Left ventricle myocardium inferior (tissue), 1 donor: ENCODE measurements around the gene TTLL3. TPM values are rescaled to one million over a fixed set of nuclear protein-coding genes. Genes with fewer than 3 reads are reported as not detected.

ENCODE experiments used
- DNase-seq: peaks from one replicate; pipeline ENCODE4 v3.0.0-alpha.2; 2020
- H3K27ac ChIP-seq: fragments of 200-600 bp; replicated peaks from 2 replicates; pipeline ENCODE4 v1.8.0; 2021
- H3K27me3 ChIP-seq: fragments of 200-600 bp; 2 replicates; pipeline ENCODE4 v1.8.0; 2021; ENCODE audit warnings: low read depth
- H3K36me3 ChIP-seq: fragments of 200-600 bp; 2 replicates; pipeline ENCODE4 v1.8.0; 2021
- H3K4me1 ChIP-seq: fragments of 200-600 bp; 2 replicates; pipeline ENCODE4 v1.8.0; 2021
- H3K4me3 ChIP-seq: fragments of 200-600 bp; 2 replicates; pipeline ENCODE4 v1.8.0; 2021; ENCODE audit warnings: mild to moderate bottlenecking, moderate library complexity
- H3K9me3 ChIP-seq: fragments of 200-600 bp; replicated peaks from 2 replicates; pipeline ENCODE4 v1.8.0; 2021
- intact Hi-C: fragments of 100-400 bp; cut with micrococcal nuclease; formaldehyde crosslinking; loops from one replicate; pipeline ENCODE4 v1.11.0; 2022
- total RNA-seq: library from RNA; stranded (reverse); fragmentation: NEBNext Ultra II Directional; extraction: Animal tissue kit (Norgen Biotek cat#: 25700); gene quantifications from one replicate; pipeline ENCODE4 v1.2.1, GENCODE V29; 2021
- TF ChIP-seq, protein P1 (sequence below): fragments of 200-600 bp; IDR thresholded peaks from 2 replicates; pipeline ENCODE4 v1.8.0; 2021; ENCODE audit warnings: antibody characterized with exemption, mild to moderate bottlenecking, borderline replicate concordance
- donor health status: DM: no; HTN: yes; CAD: no; lungs with severe emphysema.

The TTLL3 gene
- total RNA-seq, 1 donor from 2014 or later: 10.2 TPM

DNA sequence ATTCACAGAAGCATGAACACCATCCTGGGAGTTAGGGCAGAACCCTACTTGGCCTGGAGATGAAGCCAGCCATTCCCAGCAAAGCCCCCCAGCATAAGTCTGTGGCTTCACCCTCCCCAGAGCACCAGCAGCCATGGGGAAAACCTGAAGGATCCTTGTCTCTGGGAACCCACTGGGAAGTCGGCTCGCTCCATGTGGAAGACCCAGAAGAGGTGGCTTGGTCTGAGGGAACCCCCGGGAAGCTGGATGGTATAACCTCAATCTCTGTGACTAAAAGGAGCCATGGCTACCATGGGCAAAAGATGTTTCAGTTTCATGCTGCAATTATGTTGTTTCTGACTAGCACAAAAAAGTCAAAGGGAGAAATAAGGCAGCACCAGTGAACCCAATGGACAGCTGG is 45.5 kb downstream of the TTLL3 start:
- Histone ChIP-seq H3K27ac (no peak overlapping the region), H3K4me3 (no peak overlapping the region), H3K9me3 (no peaks in the 10 kb centered on the region), H3K36me3 (no peaks in the 10 kb centered on the region), H3K4me1 (no peaks in the 10 kb centered on the region), H3K27me3 (no peaks in the 10 kb centered on the region)
- TF ChIP-seq, protein P1, sequence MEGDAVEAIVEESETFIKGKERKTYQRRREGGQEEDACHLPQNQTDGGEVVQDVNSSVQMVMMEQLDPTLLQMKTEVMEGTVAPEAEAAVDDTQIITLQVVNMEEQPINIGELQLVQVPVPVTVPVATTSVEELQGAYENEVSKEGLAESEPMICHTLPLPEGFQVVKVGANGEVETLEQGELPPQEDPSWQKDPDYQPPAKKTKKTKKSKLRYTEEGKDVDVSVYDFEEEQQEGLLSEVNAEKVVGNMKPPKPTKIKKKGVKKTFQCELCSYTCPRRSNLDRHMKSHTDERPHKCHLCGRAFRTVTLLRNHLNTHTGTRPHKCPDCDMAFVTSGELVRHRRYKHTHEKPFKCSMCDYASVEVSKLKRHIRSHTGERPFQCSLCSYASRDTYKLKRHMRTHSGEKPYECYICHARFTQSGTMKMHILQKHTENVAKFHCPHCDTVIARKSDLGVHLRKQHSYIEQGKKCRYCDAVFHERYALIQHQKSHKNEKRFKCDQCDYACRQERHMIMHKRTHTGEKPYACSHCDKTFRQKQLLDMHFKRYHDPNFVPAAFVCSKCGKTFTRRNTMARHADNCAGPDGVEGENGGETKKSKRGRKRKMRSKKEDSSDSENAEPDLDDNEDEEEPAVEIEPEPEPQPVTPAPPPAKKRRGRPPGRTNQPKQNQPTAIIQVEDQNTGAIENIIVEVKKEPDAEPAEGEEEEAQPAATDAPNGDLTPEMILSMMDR: no peak
- intact Hi-C loops: no loop called here
- no peak for DNase-seq

GRCh38 chr3:9859530-9860025 is 49.5 kb downstream of the TTLL3 start:
- Histone ChIP-seq H3K4me1 (peaks cover 17% of the 10 kb centered on the region), H3K27ac (no peak overlapping the region), H3K9me3 (no peaks in the 10 kb centered on the region), H3K4me3 (no peak overlapping the region), H3K27me3 (no peaks in the 10 kb centered on the region), H3K36me3 (no peaks in the 10 kb centered on the region)
- TF ChIP-seq, protein P1: no peak
- intact Hi-C loops: no loop called here
- DNase-seq: no peak

GRCh38 chr3:9861201-9861600 is 51.1 kb downstream of the TTLL3 start:
- intact Hi-C loops: no loop called here
- H3K4me1 ChIP-seq: peaks cover 23% of the 10 kb centered on the region
- H3K9me3 ChIP-seq: no peaks in the 10 kb centered on the region
- no peak overlapping the region for H3K4me3 ChIP-seq
- TF ChIP-seq, protein P1: no peak
- H3K27ac ChIP-seq: no peak overlapping the region
- no peak for DNase-seq
- no peaks in the 10 kb centered on the region for H3K36me3 ChIP-seq
- no peaks in the 10 kb centered on the region for H3K27me3 ChIP-seq

DNA sequence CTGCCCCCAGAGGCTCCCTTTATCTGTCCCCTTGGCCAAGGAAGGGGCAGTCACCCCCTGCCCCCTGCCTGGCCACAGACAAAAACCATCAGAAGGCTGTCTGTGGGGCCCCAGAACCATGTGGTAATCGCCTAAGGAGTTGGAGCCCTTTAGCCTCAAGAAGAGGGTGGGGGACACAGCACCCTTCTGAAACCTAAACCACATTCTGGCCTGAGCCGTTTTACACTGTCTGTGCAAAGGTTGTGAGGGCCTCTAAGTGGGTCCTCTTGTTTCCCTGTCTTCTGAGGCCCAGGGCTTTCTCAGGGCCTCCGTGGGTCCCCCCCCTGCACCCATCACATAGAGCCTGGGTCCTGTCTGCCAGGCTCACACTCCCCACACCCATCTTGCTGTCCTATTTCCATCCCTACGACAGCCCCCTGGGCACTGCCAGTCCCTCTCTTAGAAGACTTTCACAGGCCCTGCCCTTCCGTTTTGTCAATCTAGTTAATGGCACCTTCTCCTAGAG is 51.6 kb downstream of the TTLL3 start:
- H3K27ac ChIP-seq: no peak overlapping the region
- H3K9me3 ChIP-seq: no peaks in the 10 kb centered on the region
- intact Hi-C loops: no loop called here
- DNase-seq: no peak
- no peaks in the 10 kb centered on the region for H3K36me3 ChIP-seq
- H3K4me3 ChIP-seq: no peak overlapping the region
- TF ChIP-seq, protein P1: no peak
- H3K4me1 ChIP-seq: peaks cover 23% of the 10 kb centered on the region
- H3K27me3 ChIP-seq: no peaks in the 10 kb centered on the region

DNA sequence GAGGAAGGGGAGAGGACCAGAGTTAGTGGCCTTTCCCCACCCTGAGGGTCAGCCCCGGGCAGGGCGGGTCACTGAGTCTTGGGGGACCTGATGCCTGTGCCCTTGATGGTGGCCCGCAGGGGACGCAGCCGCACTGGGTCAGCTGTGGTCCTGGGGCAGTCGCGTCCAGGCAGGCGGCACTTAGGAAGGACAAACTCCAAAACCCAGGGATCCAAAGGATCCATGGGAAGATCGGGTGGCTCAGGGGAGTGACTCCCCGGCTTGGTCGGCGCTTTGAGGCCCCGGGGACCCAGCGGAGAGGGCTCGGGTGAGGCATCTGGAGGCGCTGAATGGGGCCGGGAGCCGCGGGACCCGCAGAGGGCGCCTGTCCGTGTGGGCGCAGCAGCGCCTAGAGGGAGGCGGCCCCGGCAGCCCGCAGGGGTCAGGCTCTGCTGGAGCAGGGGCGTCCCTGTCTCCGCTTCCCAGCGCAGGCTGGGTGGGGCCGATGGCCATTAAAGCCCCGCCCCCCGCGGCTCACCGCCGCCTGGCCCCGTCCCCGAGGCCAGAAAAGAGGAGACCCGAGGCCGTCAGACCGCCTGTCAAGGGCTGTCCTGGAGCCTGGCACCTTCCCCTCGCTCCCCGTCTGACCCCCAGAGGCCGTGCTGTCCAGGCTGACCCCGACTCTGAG is 52.5 kb downstream of the TTLL3 start:
- TF ChIP-seq, protein P1: peak; percentile 65

More for the DNA sequence above, 52.5 kb downstream of the TTLL3 start:
- peak; percentile 69 for DNase-seq
- Histone ChIP-seq H3K27me3 (no peaks in the 10 kb centered on the region), H3K36me3 (no peaks in the 10 kb centered on the region), H3K27ac (peak overlapping the region; percentile 33), H3K4me3 (peak overlapping the region; percentile 65), H3K4me1 (peaks cover 23% of the 10 kb centered on the region), H3K9me3 (no peaks in the 10 kb centered on the region)
- intact Hi-C loops: no loop called here
